Esophagus muscularis mucosa (tissue), 3 donors: Measurements from ENCODE around the gene C2orf81.

ENCODE experiments used
- EP300 ChIP-seq: sonication (generic); formaldehyde crosslinking; IDR thresholded peaks from one replicate; pipeline ENCODE4 v1.6.1; 2017; ENCODE audit warnings: antibody characterized with exemption
- POLR2AphosphoS5 ChIP-seq, 2 donors: sonication (generic); formaldehyde crosslinking; IDR thresholded peaks; one replicate each; pipeline ENCODE4 v1.6.1; 2017; ENCODE audit warnings: antibody characterized with exemption in 2 of 2

DNA sequence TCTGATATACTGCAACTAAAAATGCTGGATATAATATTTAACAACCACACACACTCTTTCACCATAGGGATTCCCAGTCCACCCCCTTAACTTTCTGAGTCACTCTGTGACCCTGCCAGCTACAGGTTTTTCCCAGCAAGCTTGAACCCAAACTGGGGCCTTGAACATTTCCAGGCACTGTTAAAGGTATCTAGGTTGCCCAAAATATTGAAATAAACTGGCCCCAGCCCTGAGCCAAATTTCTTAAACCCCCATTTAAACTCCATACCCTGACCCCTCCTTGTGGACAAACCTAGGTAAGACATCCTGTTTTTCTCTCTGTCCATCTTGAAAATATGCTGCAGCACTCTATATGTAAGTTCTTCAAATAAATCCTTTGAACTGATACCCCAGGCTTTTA is 21.6 kb downstream of the C2orf81 start:
- TF ChIP-seq EP300 (no peak), POLR2AphosphoS5 (IDR thresholded peaks at IDR 0.05) (no peak)
